Adipocyte (in vitro differentiated cells): ENCODE measurements around the gene ARHGEF37.
A peak's percentile ranks its signal among the peaks of the same experiment; 100 is the strongest.

Source experiments
- DNase-seq: peaks from one replicate; pipeline ENCODE4 v3.0.0-alpha.2; 2015; ENCODE audit warnings: low read depth
- H3K27me3 ChIP-seq: replicated peaks from 2 replicates; pipeline ENCODE4 v1.7.0; 2013; ENCODE audit warnings: mild to moderate bottlenecking, low read length, moderate library complexity; ENCODE audit not compliant: control insufficient read depth, insufficient read depth
- H3K36me3 ChIP-seq: 2 replicates; pipeline ENCODE4 v1.7.0; 2013; ENCODE audit warnings: low read length, mild to moderate bottlenecking, moderate library complexity; ENCODE audit not compliant: control insufficient read depth, insufficient read depth, severe bottlenecking
- H3K4me1 ChIP-seq: 2 replicates; pipeline ENCODE4 v1.7.0; 2013; ENCODE audit warnings: mild to moderate bottlenecking, low read length, moderate library complexity; ENCODE audit not compliant: control insufficient read depth, insufficient read depth
- H3K4me3 ChIP-seq: 2 replicates; pipeline ENCODE4 v1.7.0; 2013; ENCODE audit warnings: mild to moderate bottlenecking, low read length, moderate library complexity
- H3K9ac ChIP-seq: 2 replicates; pipeline ENCODE4 v1.7.0; 2013; ENCODE audit warnings: mild to moderate bottlenecking, low read length, moderate library complexity
- H3K9me3 ChIP-seq: 2 replicates; pipeline ENCODE4 v1.7.0; 2013; ENCODE audit warnings: mild to moderate bottlenecking, low read length, moderate library complexity; ENCODE audit not compliant: control insufficient read depth

ARHGEF37 gene

GRCh38 chr5:149633476-149634350, 52.4 kb downstream of the ARHGEF37 start:
- no peaks in the 10 kb centered on the region for H3K9me3 ChIP-seq
- DNase-seq: no peak
- no peaks in the 10 kb centered on the region for H3K36me3 ChIP-seq
- H3K4me1 ChIP-seq: peaks cover 20% of the 10 kb centered on the region
- no peak overlapping the region for H3K4me3 ChIP-seq
- H3K27me3 ChIP-seq: no peaks in the 10 kb centered on the region
- H3K9ac ChIP-seq: no peak overlapping the region

DNA sequence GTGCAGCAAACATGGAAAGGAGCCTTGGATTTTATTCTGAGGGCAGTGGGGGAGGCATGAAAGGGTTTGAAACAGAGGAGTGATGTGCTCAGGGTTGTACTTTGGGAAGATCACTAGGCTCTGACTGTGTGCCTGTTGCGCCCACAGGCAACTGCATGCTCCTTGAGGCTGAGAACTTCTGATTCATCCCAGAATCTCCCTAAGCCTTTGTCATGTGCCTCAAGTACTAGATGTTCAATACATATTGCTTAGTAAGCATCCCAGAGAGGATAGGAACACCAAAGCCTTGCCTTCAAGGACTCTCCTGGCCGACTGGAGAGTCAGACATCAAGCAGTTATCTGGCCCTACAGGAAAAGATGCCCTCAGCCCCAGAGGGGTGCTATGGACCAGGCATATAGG, 54.1 kb downstream of the ARHGEF37 start:
- no peak overlapping the region for H3K9ac ChIP-seq
- no peaks in the 10 kb centered on the region for H3K27me3 ChIP-seq
- H3K36me3 ChIP-seq: no peaks in the 10 kb centered on the region
- H3K4me3 ChIP-seq: no peak overlapping the region
- peaks cover 31% of the 10 kb centered on the region for H3K4me1 ChIP-seq
- no peaks in the 10 kb centered on the region for H3K9me3 ChIP-seq
- DNase-seq: peak; percentile 34

- H3K9me3 ChIP-seq: no peaks in the 10 kb centered on the region
- H3K27me3 ChIP-seq: no peaks in the 10 kb centered on the region
- peaks cover 39% of the 10 kb centered on the region for H3K4me1 ChIP-seq
- no peaks in the 10 kb centered on the region for H3K36me3 ChIP-seq
- no peak overlapping the region for H3K4me3 ChIP-seq
- DNase-seq: no peak
- no peak overlapping the region for H3K9ac ChIP-seq
Measured at GRCh38 chr5:149636191-149636860, 55.0 kb downstream of the ARHGEF37 start.

- Histone ChIP-seq H3K4me1 (peaks cover 44% of the 10 kb centered on the region), H3K9me3 (no peaks in the 10 kb centered on the region), H3K9ac (no peak overlapping the region), H3K36me3 (no peaks in the 10 kb centered on the region), H3K27me3 (no peaks in the 10 kb centered on the region), H3K4me3 (no peak overlapping the region)
- DNase-seq: peak; percentile 77
Measured at GRCh38 chr5:149636861-149637246, 55.6 kb downstream of the ARHGEF37 start.

DNA sequence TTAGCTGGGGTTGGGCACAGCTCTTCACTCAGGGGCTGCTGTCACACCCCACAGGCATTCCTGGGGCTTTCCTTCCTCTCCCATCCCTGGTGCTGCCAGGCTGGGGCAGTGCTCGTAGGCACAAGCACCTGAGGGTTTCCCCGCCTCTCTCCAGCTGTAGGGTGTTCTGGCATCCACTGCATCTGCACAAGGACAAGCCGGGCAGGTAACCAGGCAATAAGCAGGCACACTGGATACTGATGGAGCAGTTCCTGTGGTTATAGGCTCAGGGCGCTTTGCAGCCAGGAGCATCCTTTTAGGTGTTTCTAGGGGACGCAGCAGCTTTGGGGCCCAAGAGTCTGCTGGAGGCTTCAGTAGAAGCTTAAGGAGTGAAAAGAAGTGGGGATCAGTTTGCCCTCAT, 56.8 kb downstream of the ARHGEF37 start:
- Histone ChIP-seq H3K36me3 (no peaks in the 10 kb centered on the region), H3K9me3 (no peaks in the 10 kb centered on the region), H3K27me3 (no peaks in the 10 kb centered on the region), H3K4me3 (no peak overlapping the region), H3K9ac (no peak overlapping the region), H3K4me1 (peaks cover 33% of the 10 kb centered on the region)
- no peak for DNase-seq

DNA sequence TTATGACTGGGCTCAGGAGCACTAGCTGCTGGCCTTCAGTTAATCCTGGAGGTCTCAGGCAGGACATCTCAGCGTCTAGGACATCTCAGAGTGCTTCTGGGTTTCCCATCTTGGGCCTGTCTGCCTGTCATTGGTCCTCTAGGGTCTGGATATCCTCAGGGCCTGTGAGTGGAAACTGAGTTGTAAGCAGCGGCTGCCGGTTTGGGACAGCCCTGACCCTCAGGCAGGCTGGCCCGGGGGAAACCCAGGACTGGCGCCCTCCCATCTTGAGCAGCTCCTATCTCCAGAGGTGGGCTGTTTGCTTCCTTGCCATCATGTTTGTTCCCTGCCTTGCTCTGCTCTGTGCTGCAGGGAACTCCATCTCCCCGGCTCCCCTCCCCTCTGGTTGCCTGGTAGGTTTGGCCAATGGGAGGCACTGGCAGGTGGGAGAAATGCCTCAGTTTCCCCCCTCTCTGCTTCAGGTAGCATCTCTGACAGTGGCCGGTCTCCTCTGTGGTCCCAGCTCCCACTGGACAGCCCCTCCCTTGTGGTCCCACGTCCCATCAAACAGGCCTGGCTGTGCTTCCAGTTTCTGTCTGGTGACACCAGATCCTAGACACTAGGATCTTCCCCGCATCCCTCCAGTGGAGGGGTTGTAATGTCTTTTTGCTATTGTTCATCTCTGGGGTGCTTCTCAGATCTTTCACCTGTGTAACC, 57.4 kb downstream of the ARHGEF37 start:
- Histone ChIP-seq H3K36me3 (no peaks in the 10 kb centered on the region), H3K4me1 (peaks cover 33% of the 10 kb centered on the region), H3K9ac (no peak overlapping the region), H3K4me3 (no peak overlapping the region), H3K9me3 (no peaks in the 10 kb centered on the region), H3K27me3 (no peaks in the 10 kb centered on the region)
- DNase-seq: no peak

DNA sequence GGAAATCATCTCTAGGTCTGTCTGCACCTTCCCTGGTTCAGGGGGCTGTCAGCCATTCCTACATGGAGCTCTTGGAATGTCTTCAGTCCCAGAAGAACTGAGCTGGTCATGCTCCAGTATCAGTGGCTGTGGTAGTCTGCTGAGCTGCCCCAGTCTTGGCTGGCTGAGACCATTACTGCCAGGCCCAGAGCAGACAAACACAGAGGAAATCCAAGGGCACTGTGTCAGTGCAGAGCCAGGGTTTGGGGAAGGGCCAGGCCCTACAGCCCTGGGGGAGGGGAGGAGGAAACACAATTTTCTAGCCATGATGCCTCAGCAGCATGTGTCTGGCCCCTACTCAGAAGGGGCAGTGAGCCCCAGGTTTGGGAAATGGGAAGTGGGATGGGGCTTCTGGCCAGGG, 58.4 kb downstream of the ARHGEF37 start:
- H3K9ac ChIP-seq: peak overlapping the region; percentile 49
- H3K27me3 ChIP-seq: peaks cover 1% of the 10 kb centered on the region
- no peaks in the 10 kb centered on the region for H3K36me3 ChIP-seq
- DNase-seq: no peak
- no peak overlapping the region for H3K4me3 ChIP-seq
- peaks cover 33% of the 10 kb centered on the region for H3K4me1 ChIP-seq
- H3K9me3 ChIP-seq: no peaks in the 10 kb centered on the region

GRCh38 chr5:149640350-149640999, 59.2 kb downstream of the ARHGEF37 start:
- peaks cover 30% of the 10 kb centered on the region for H3K4me1 ChIP-seq
- peaks cover 4% of the 10 kb centered on the region for H3K27me3 ChIP-seq
- no peaks in the 10 kb centered on the region for H3K9me3 ChIP-seq
- no peaks in the 10 kb centered on the region for H3K36me3 ChIP-seq
- H3K9ac ChIP-seq: peak overlapping the region; percentile 51
- H3K4me3 ChIP-seq: no peak overlapping the region
- no peak for DNase-seq

GRCh38 chr5:149641000-149641576, 59.8 kb downstream of the ARHGEF37 start:
- no peaks in the 10 kb centered on the region for H3K36me3 ChIP-seq
- no peak overlapping the region for H3K9ac ChIP-seq
- H3K9me3 ChIP-seq: no peaks in the 10 kb centered on the region
- peaks cover 27% of the 10 kb centered on the region for H3K4me1 ChIP-seq
- peak; percentile 13 for DNase-seq
- H3K4me3 ChIP-seq: no peak overlapping the region
- peaks cover 4% of the 10 kb centered on the region for H3K27me3 ChIP-seq

DNA sequence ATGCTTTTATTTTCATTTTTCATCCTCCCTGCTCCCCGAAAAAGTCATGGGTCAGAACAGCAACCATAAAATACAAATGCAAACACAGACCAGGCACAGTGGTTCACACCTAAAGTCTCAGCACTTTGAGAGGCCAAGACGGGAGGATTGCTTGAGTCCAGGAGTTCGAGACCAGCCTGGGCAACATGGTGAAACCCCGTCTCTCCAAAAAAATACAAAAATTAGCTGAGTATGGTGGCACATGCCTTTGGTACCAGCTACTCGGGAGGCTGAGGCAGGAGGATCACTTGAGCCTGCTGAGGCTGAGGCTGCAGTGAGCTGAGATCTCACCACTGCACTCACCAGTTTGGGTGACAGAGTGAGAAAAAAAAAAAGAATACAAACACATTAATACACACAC, 60.3 kb downstream of the ARHGEF37 start:
- Histone ChIP-seq H3K4me1 (peaks cover 27% of the 10 kb centered on the region), H3K4me3 (no peak overlapping the region), H3K36me3 (no peaks in the 10 kb centered on the region), H3K27me3 (peaks cover 4% of the 10 kb centered on the region), H3K9me3 (no peaks in the 10 kb centered on the region), H3K9ac (no peak overlapping the region)
- no peak for DNase-seq
